Skin epidermis (tissue), 12 donors: Measurements from ENCODE around the gene LRRC26.

Source experiments
- H3K27ac ChIP-seq, 21 experiments: fragments of 200-600 bp; sonication (generic) in 11 of 21; one replicate each; pipeline ENCODE4 v1.5.0; 2020; ENCODE audit warnings: mild to moderate bottlenecking in 3 of 21, inconsistent platforms in 2 of 21, moderate library complexity in 2 of 21
- H3K4me3 ChIP-seq, 7 experiments: fragments of 200-600 bp; sonication (generic) in 2 of 7; one replicate each; pipeline ENCODE4 v1.5.0; 2020; ENCODE audit warnings: inconsistent platforms in 2 of 7, mild to moderate bottlenecking in 2 of 7, moderate library complexity in 1 of 7

Gene LRRC26

DNA sequence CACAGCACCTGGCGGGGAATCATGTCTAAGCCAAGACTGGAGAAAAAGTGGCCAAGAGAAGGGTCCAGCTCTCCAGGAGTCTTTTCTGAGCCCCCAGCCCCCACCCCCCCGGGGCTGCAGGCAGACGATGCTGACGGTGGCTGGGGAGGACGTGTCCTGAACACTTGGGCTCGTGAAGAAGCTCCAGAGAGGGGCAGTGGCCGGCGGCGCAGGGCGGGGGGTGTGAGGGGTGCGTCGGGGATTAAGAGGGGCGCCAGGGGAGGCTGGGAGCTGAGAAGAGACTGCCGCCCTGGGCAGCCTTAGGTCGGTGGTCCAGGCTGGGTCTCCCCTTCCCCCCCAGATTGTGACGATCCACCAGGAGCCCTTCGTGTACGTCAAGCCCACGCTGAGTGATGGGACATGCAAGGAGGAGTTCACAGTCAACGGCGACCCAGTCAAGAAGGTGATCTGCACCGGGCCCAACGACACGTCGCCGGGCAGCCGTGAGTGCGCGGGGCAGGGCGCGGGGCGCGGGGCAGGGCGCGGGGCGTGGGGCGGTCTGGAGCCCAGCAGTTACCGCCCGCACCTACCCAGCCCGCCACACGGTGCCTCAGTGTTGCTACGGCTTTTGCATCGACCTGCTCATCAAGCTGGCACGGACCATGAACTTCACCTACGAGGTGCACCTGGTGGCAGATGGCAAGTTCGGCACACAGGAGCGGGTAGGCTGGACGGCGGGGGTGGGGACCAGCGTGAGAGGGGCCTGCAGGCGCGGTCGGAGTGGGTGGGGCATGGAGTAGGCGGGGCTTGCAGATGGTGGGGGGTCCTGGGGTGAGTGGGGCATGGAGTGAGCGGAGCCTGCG, 8.9 kb downstream of the LRRC26 start:
- H3K27ac ChIP-seq, result no peak overlapping the region
- H3K4me3 ChIP-seq, result no peak overlapping the region

GRCh38 chr9:137160054-137160425, 9.8 kb downstream of the LRRC26 start:
- H3K27ac ChIP-seq, result no peak overlapping the region
- H3K4me3 ChIP-seq, result no peak overlapping the region

DNA sequence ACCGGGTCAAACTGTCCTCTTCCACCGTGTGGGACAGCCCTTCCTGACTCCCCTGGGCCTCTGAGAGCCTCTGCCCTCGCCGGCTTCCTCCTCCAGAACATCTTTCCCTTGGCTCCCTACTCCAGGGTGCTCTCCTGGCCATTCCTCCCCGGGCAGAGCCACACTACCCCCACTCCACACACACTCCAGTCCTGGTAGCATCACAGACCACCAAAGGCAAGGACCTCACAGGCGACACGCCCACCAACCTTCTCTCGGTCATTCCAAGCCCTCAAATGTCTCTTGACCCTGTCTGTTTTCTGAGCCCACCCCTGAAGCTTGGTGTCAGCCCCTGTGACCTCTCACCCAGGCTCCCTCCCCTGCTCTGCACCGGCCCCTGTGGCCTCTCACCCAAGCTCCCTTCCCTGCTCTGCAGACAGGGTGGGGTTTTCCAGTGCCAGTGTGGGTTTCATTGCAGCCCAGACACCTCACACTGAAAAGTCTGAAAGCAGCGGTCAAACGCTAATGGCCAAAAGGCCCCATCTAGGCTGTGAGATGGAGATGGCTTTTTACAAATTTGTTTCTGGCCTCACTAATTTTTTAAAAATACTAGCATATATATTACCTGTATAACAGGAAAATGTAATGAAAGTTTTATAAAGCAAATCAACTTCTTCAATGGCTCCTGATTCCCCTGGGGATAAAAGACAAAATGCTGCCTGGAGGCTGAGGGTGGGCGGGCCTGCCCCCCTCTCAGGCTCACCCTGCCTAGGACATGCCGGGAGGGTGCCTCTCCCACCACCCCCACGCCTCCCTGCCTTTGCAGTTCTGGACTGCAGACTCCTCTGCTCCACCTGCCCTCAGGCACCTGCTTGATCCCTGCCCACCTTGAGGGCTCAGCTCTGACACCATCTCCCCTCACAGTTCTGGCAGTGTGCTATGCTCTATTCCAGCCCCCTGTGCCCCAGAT, 10.5 kb downstream of the LRRC26 start:
- Histone ChIP-seq H3K27ac (no peak overlapping the region), H3K4me3 (no peak overlapping the region)

DNA sequence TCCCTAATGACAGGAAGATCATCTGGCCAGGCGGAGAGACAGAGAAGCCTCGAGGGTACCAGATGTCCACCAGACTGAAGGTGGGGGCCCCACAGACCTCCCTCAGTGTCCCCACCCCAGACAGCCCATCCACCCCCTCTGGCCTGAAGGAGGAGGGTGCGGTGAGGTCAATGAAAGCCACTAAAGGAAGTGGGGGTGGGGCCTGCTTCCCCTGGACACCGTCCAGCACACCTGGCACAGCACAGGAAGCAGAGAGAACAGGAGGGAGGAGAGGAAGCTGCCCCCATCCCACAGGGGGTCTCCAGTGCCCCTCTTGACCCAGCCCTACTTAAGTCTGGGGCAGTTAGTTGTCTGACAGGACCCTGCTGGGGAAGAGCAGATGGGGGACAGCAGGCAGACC, 11.2 kb downstream of the LRRC26 start:
- no peak overlapping the region for H3K27ac ChIP-seq

DNA sequence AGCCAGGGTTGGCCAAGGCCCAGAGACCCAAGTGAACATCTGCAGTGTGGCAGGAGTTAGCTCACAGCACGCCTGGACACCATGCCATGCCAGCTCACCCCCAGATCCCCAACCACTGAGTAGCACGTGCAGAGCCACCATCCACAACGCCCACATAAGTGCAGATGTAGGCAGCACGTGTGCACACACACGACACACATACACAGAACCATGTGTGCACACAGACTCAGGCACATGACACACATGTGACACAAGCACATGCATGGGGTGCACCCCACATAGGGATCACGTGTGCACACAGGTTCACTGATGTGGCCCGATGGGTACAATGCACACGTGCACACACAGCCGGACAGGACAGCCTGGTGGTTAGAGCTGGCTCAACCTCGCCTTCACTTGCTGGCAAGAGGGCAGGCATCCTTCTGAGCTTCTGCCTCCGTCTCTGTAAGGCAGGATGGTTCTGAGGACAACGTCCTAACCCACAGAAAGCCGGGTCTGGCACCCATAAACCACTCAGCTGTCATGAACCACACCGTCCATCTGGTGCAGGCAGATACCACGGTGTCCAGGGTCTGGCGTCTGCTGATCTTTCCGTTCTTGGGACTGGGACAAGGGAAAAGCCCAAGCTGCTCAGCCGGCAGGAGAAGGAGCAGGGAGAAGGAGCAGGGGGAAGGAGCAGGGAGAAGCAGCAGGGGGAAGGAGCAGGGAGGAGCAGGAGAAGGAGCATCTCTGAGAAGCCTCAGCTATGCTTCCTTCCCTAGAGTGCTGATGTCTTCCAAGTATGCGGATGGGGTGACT, 12.0 kb downstream of the LRRC26 start:
- no peak overlapping the region for H3K27ac ChIP-seq
- no peak overlapping the region for H3K4me3 ChIP-seq

More for the DNA sequence above, 11.2 kb downstream of the LRRC26 start:
- no peak overlapping the region for H3K4me3 ChIP-seq

DNA sequence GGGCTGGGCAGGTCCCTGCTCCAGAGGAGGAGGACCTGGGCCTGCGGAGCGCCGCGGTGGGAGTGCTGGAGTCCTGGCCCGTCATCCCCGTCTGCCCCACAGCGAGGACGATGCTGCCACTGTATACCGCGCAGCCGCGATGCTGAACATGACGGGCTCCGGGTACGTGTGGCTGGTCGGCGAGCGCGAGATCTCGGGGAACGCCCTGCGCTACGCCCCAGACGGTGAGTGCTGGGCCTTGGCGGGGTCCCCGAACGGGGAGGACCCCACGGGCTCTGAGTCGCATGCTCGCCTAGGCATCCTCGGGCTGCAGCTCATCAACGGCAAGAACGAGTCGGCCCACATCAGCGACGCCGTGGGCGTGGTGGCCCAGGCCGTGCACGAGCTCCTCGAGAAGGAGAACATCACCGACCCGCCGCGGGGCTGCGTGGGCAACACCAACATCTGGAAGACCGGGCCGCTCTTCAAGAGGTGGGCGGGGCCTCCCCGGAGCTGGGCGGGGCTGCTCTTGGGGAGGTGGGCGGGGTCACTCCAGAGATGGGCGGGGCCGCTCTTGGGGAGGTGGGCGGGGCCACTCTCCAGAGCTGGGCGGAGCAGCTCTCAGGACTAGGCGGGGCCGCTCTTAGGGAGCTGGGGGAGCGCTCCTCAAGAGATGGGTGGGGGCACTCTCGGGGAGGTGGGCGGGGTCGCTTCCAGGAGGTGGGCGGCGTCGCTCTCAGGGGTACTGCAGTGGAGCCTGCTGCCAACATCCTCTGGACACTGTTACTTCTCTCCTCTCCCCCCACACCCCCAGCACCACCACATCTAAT, 13.1 kb downstream of the LRRC26 start:
- Histone ChIP-seq H3K27ac (no peak overlapping the region), H3K4me3 (peak overlapping the region in 3 of 7 experiments; percentile 2 to 23 (median 18))

DNA sequence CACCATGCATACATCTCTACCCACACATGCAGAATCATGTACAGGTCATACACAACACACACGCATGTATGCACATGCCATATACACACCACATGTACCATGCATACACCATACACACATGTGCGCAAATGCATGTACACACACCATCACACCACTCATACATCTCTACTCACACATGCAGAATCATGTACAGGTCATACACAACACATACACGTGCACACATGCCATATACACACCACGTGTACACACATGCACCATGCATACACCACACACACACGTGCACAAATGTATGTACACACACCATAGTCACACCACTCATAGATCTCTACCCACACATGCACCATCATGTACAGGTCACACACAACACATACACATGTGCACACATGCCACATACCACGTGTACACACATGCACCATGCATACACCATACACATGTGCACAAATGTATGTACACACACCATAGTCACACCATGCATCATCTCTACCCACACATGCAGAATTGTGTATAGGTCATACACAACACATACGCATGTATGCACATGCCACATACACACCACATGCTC, 16.9 kb downstream of the LRRC26 start:
- H3K4me3 ChIP-seq, result no peak overlapping the region
- no peak overlapping the region for H3K27ac ChIP-seq

- Histone ChIP-seq H3K27ac (no peak overlapping the region), H3K4me3 (no peak overlapping the region)
Measured at GRCh38 chr9:137150617-137151457, 19.0 kb downstream of the LRRC26 start.

DNA sequence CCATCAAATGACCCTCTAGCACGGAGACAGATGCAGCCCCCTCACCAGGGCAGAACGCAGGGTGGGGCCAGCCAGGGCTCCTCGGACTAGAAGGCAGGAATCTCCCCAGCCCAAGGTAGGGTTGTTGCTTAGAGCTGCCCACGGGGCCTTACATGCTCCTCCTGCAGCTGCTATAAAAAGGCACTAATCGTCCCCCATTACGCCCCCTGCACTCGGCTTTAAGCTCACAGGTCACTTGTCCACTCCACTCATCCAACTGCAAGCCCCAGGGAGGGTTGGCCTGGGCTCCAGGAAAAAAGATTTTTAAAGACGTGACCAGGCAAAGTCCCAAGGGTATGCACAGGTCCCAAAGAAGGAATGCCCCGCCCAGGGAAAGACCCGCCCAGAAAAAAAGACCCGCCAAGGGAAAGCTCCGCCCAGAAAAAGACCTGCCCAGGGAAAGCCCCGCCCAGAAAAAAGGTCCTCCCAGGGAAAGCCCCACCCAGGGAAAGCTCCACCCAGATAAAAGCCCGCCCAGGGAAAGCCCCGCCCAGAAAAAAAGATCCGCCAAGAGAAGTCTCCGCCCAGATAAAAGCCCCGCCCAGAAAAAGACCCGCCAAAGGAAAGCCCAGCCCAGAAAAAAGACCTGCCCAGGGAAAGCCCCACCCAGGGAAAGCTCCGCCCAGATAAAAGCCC, 19.8 kb downstream of the LRRC26 start:
- H3K4me3 ChIP-seq, result no peak overlapping the region
- no peak overlapping the region for H3K27ac ChIP-seq

- Histone ChIP-seq H3K4me3 (no peak overlapping the region), H3K27ac (no peak overlapping the region)
Measured at GRCh38 chr9:137149363-137149762, 20.5 kb downstream of the LRRC26 start.

GRCh38 chr9:137148661-137149060, 21.2 kb downstream of the LRRC26 start:
- no peak overlapping the region for H3K4me3 ChIP-seq
- H3K27ac ChIP-seq, result no peak overlapping the region

DNA sequence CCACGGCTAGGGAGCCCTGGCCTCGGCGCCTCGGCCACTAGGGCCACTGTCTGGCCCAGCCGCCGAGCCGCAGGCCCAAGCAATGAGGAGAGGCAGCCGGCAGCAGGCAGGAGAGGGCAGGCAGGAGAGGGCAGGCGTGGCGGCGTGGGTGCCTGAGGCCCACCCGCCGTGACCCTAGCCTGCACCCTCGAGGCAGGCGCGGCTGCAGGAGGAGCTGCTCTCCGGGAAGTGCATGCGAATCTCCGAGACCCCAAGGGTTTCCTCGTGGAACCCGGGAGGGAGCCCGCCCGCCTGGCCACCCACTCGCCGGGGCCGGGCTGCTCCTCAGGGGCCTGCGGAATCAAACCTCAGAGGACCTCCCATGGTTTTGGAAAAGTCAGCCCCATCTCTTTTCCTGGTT, 21.6 kb downstream of the LRRC26 start:
- Histone ChIP-seq H3K27ac (no peak overlapping the region), H3K4me3 (no peak overlapping the region)

DNA sequence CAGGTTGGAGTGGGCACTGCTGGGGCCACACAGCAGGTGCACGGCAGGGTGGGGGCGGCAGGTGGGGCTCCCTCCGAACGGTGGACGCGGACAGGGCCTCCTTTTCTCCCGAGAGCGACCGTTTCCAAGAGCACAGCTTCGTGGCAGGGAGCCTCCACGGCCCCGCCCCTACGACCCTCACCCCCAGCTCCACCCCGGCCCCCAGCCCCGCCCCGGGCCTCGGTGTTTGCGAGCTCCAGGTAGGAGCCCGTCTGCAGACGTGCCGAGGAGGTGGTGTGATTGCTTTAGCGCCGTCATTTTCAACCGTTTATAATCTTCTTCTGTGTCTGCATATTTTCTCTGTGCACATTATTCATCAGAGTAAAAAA, 22.1 kb downstream of the LRRC26 start:
- Histone ChIP-seq H3K4me3 (no peak overlapping the region), H3K27ac (no peak overlapping the region)

- Histone ChIP-seq H3K27ac (no peak overlapping the region), H3K4me3 (no peak overlapping the region)
Measured at GRCh38 chr9:137147091-137147792, 22.6 kb downstream of the LRRC26 start.

DNA sequence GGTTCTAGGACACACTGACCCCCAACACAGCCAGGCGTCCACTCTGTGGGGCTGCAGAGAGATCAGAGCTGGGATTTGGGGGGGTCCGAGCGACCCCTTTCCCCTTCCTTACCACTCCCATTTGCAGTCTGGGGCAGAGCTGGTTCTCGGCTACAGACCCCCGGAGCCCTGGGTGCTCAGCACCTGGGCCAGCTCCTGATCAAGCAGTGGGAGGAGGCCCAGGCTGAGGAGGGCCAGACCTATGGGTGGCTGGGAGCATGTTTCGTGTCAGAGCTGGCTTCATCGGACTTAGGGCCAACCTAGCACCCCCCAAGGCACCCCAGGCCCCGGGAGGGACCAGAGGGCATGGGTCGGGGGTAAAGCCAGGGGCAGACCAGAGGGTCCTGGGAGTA, 23.3 kb downstream of the LRRC26 start:
- no peak overlapping the region for H3K4me3 ChIP-seq
- no peak overlapping the region for H3K27ac ChIP-seq

GRCh38 chr9:137145731-137146526, 23.9 kb downstream of the LRRC26 start:
- Histone ChIP-seq H3K4me3 (no peak overlapping the region), H3K27ac (no peak overlapping the region)
